IMR-90 (cell line): ENCODE data around the gene PRKAG2. TPM values are rescaled to one million over a fixed set of nuclear protein-coding genes. Genes with fewer than 3 reads are reported as not detected.

Experiments
- ATAC-seq: fragments of 200-7000 bp; cut with Tn5 transposase; 2 replicates; pipeline ENCODE4 v1.9.1; 2020; ENCODE audit warnings: low read depth, mild to moderate bottlenecking, moderate library complexity
- BruUV-seq: library from RNA; stranded (reverse); fragments of 400-500 nt; replicated peaks from 2 replicates; lab custom pipeline; 2021; lab: Mats Ljungman, UMichigan
- CTCF ChIA-PET: fragments of 300-600 bp; formaldehyde crosslinking; extraction: SDS; loops from one replicate; lab custom pipeline; 2021; ENCODE audit warnings: antibody characterized with exemption; lab: Yijun Ruan, JAX
- POLR2A ChIA-PET: fragments of 300-600 bp; sonication (Branson Sonifier 250); formaldehyde crosslinking; loops from one replicate; lab custom pipeline; 2022; ENCODE audit warnings: antibody characterized with exemption; ENCODE audit not compliant: unreplicated experiment; lab: Charles Lee
- DNase-seq: peaks from one replicate; pipeline ENCODE4 v3.0.0; 2013
- H2AFZ ChIP-seq: replicated peaks from 2 replicates; pipeline ENCODE3; 2013; ENCODE audit warnings: low read length, mild to moderate bottlenecking; ENCODE audit not compliant: poor library complexity
- H2AK5ac ChIP-seq: 2 replicates; pipeline ENCODE4 v1.6.1; 2013; ENCODE audit warnings: low read depth, low read length, inconsistent platforms
- H2AK9ac ChIP-seq: replicated peaks from 2 replicates; pipeline ENCODE3; 2013; ENCODE audit warnings: mild to moderate bottlenecking, low read depth, low read length, moderate library complexity; ENCODE audit not compliant: poor library complexity
- H2BK120ac ChIP-seq: 2 replicates; pipeline ENCODE4 v1.6.1; 2013; ENCODE audit warnings: low read depth, low read length, inconsistent platforms
- H2BK15ac ChIP-seq: 3 replicates; pipeline ENCODE4 v1.6.1; 2013; ENCODE audit warnings: low read depth, low read length, inconsistent platforms
- H2BK20ac ChIP-seq: 2 replicates; pipeline ENCODE4 v1.6.1; 2013; ENCODE audit warnings: low read depth, mild to moderate bottlenecking, inconsistent platforms, low read length, moderate library complexity
- H2BK5ac ChIP-seq: 2 replicates; pipeline ENCODE4 v1.6.1; 2013; ENCODE audit warnings: mild to moderate bottlenecking, low read depth, low read length, inconsistent platforms; ENCODE audit not compliant: poor library complexity, severe bottlenecking
- H3K14ac ChIP-seq: replicated peaks from 2 replicates; pipeline ENCODE4 v1.6.1; 2013; ENCODE audit warnings: low read depth, low read length, inconsistent platforms
- H3K18ac ChIP-seq: 2 replicates; pipeline ENCODE4 v1.6.1; 2013; ENCODE audit warnings: low read depth, low read length, control low read depth
- H3K23ac ChIP-seq: 2 replicates; pipeline ENCODE4 v1.6.1; 2013; ENCODE audit warnings: low read depth, low read length, inconsistent platforms
- H3K27ac ChIP-seq: 2 replicates; pipeline ENCODE4 v1.5.1; 2013; ENCODE audit warnings: mild to moderate bottlenecking, control low read depth, low read length; ENCODE audit not compliant: insufficient read depth
- H3K27me3 ChIP-seq: 2 replicates; pipeline ENCODE4 v1.6.1; 2013; ENCODE audit warnings: low read length; ENCODE audit not compliant: control insufficient read depth, insufficient read depth
- H3K36me3 ChIP-seq: 2 replicates; pipeline ENCODE4 v1.6.1; 2013; ENCODE audit warnings: low read length, mixed read lengths; ENCODE audit not compliant: control insufficient read depth, insufficient read depth
- H3K4ac ChIP-seq: 2 replicates; pipeline ENCODE4 v1.6.1; 2013; ENCODE audit warnings: low read depth, low read length, inconsistent platforms
- H3K4me1 ChIP-seq: 2 replicates; pipeline ENCODE4 v1.6.1; 2013; ENCODE audit warnings: low read length, mixed read lengths; ENCODE audit not compliant: control insufficient read depth, insufficient read depth
- H3K4me2 ChIP-seq: 2 replicates; pipeline ENCODE4 v1.6.1; 2013; ENCODE audit warnings: low read depth, mild to moderate bottlenecking, control low read depth, low read length, moderate library complexity
- H3K4me3 ChIP-seq: 2 replicates; pipeline ENCODE4 v1.5.1; 2013; ENCODE audit warnings: low read depth, mild to moderate bottlenecking, control low read depth, low read length, moderate library complexity; ENCODE audit not compliant: insufficient read depth
- H3K56ac ChIP-seq: 2 replicates; pipeline ENCODE4 v1.6.1; 2013; ENCODE audit warnings: low read length, inconsistent platforms; ENCODE audit not compliant: insufficient read depth; ENCODE audit errors: extremely low read depth
- H3K79me1 ChIP-seq, 2 experiments: 2 replicates each; pipeline ENCODE4 v1.6.1; 2013; ENCODE audit warnings: low read length in 2 of 2, inconsistent platforms in 1 of 2, low read depth in 1 of 2
- H3K9ac ChIP-seq: 2 replicates; pipeline ENCODE4 v1.6.1; 2013; ENCODE audit warnings: low read depth, low read length, control low read depth
- H3K9me1 ChIP-seq: 2 replicates; pipeline ENCODE4 v1.6.1; 2013; ENCODE audit warnings: low read length, inconsistent platforms; ENCODE audit not compliant: insufficient read depth
- H3K9me3 ChIP-seq: 2 replicates; pipeline ENCODE4 v1.6.1; 2013; ENCODE audit warnings: low read length; ENCODE audit not compliant: control insufficient read depth, insufficient read depth
- H4K20me1 ChIP-seq: 2 replicates; pipeline ENCODE4 v1.6.1; 2013; ENCODE audit warnings: low read length, inconsistent platforms; ENCODE audit not compliant: insufficient read depth
- H4K5ac ChIP-seq: 2 replicates; pipeline ENCODE4 v1.6.1; 2013; ENCODE audit warnings: mild to moderate bottlenecking, low read depth, low read length, control low read depth
- H4K8ac ChIP-seq, 2 experiments: 2 replicates each; pipeline ENCODE4 v1.6.1; 2013; ENCODE audit warnings: low read depth in 2 of 2, low read length in 2 of 2, control low read depth in 1 of 2, inconsistent platforms in 1 of 2
- H4K91ac ChIP-seq: 2 replicates; pipeline ENCODE4 v1.6.1; 2013; ENCODE audit warnings: low read depth, low read length, inconsistent platforms; ENCODE audit not compliant: insufficient read depth
- BHLHE40 ChIP-seq: fragments of 150-350 bp; IDR thresholded peaks from 2 replicates; pipeline ENCODE4 v1.6.1; 2016; ENCODE audit warnings: mild to moderate bottlenecking, low read depth, low read length
- CEBPB ChIP-seq: IDR thresholded peaks from 2 replicates; pipeline ENCODE4 v1.6.1; 2012; ENCODE audit warnings: low read depth, low read length, improper control_type of control experiment
- CHD1 ChIP-seq: IDR thresholded peaks from 2 replicates; pipeline ENCODE4 v1.6.1; 2012; ENCODE audit warnings: low read depth, low read length, improper control_type of control experiment
- CTCF ChIP-seq: conservative IDR thresholded peaks from 2 replicates; pipeline ENCODE4 v1.5.1; 2012; ENCODE audit warnings: mild to moderate bottlenecking, low read depth, low read length, improper control_type of control experiment
- ELK1 ChIP-seq: fragments of 150-350 bp; IDR thresholded peaks from 2 replicates; pipeline ENCODE4 v1.6.1; 2016; ENCODE audit warnings: low read depth, mild to moderate bottlenecking, low read length, moderate library complexity, borderline replicate concordance
- FOS ChIP-seq: fragments of 150-350 bp; IDR thresholded peaks from 2 replicates; pipeline ENCODE4 v1.6.1; 2016; ENCODE audit warnings: low read depth, low read length
- MAFK ChIP-seq: IDR thresholded peaks from 2 replicates; pipeline ENCODE4 v1.6.1; 2012; ENCODE audit warnings: low read depth, low read length, improper control_type of control experiment
- MAZ ChIP-seq: IDR thresholded peaks from 2 replicates; pipeline ENCODE4 v1.6.1; 2012; ENCODE audit warnings: low read depth, mild to moderate bottlenecking, low read length, improper control_type of control experiment, moderate library complexity, borderline replicate concordance
- MXI1 ChIP-seq: IDR thresholded peaks from 2 replicates; pipeline ENCODE4 v1.6.1; 2012; ENCODE audit warnings: low read depth, mild to moderate bottlenecking, low read length, moderate library complexity, borderline replicate concordance
- NFE2L2 ChIP-seq: fragments of 150-350 bp; IDR thresholded peaks from 2 replicates; pipeline ENCODE4 v1.6.1; 2016; ENCODE audit warnings: low read depth, mild to moderate bottlenecking, low read length
- POLR2A ChIP-seq: IDR thresholded peaks from 2 replicates; pipeline ENCODE4 v1.6.1; 2012; ENCODE audit warnings: mild to moderate bottlenecking, low read depth, low read length
- RAD21 ChIP-seq: IDR thresholded peaks from 2 replicates; pipeline ENCODE4 v1.6.1; 2012; ENCODE audit warnings: low read length, improper control_type of control experiment
- RCOR1 ChIP-seq: IDR thresholded peaks from 2 replicates; pipeline ENCODE4 v1.6.1; 2012; ENCODE audit warnings: mild to moderate bottlenecking, low read length, improper control_type of control experiment; ENCODE audit not compliant: insufficient replicate concordance
- RFX5 ChIP-seq: IDR thresholded peaks from 2 replicates; pipeline ENCODE4 v1.8.0; 2012; ENCODE audit warnings: low read depth, mild to moderate bottlenecking, low read length, moderate library complexity
- SMC3 ChIP-seq: fragments of 150-350 bp; IDR thresholded peaks from 2 replicates; pipeline ENCODE4 v1.6.1; 2016; ENCODE audit warnings: low read depth, mild to moderate bottlenecking, antibody characterized with exemption, low read length, moderate library complexity
- USF2 ChIP-seq: fragments of 150-350 bp; IDR thresholded peaks from 2 replicates; pipeline ENCODE4 v1.6.1; 2017; ENCODE audit warnings: mild to moderate bottlenecking, antibody characterized with exemption, low read length, low read depth
- WGBS, 2 experiments: methylation state at CpG; one replicate each; pipeline versions ENCODE4 v1.1.5 to v1.1.7; 2013; ENCODE audit warnings: missing lambda C conversion rate in 2 of 2; ENCODE audit not compliant: insufficient read length in 1 of 2; ENCODE audit errors: extremely low coverage in 2 of 2; 5-methylcytosine and 5-hydroxymethylcytosine counted together
- dilution Hi-C: fragments of 300-500 bp; cut with HindIII; formaldehyde crosslinking; loops from one replicate; pipeline ENCODE4 v1.14.3; 2018; ENCODE audit warnings: low sequenced_read_pairs; ENCODE audit not compliant: unreplicated experiment
- in situ Hi-C: fragments of 300-500 bp; cut with MboI; formaldehyde crosslinking; loops from 3 replicates; pipeline ENCODE4 v1.14.3; 2019; ENCODE audit warnings: low sequenced_read_pairs, inconsistent platforms, mixed read lengths
- intact Hi-C: fragments of 100-400 bp; cut with micrococcal nuclease; formaldehyde crosslinking; loops from 2 replicates; pipeline ENCODE4 v1.10.0; 2022
- polyA plus RNA-seq, 3 experiments: library from polyadenylated mRNA; depleted of rRNA; stranded (reverse); fragments of >200 nt; gene quantifications; 2 replicates each; pipeline ENCODE4 v1.2.3, GENCODE V29; 2012; ENCODE audit warnings: low replicate concordance in 1 of 3
- total RNA-seq: library from RNA; depleted of rRNA; stranded (reverse); fragments of >200 nt; gene quantifications from 2 replicates; pipeline ENCODE4 v1.2.3, GENCODE V29; 2012

The PRKAG2 gene
- total and polyA plus RNA-seq, 2 of the 4 experiments (the other 2 are of a cell fraction): 15.4 to 21.6 TPM

- H2AK5ac ChIP-seq: no peak overlapping the region
- no peak overlapping the region for H4K91ac ChIP-seq
- H3K18ac ChIP-seq: no peak overlapping the region
- no peak overlapping the region for H3K23ac ChIP-seq
- no peak for ATAC-seq
- no peaks in the 10 kb centered on the region for H3K9me3 ChIP-seq
- no TSS peak for BruUV-seq
- H3K4me1 ChIP-seq: no peaks in the 10 kb centered on the region
- H2AFZ ChIP-seq: no peak overlapping the region
- H3K4ac ChIP-seq: no peak overlapping the region
- no peaks in the 10 kb centered on the region for H3K36me3 ChIP-seq
- H3K14ac ChIP-seq: no peak overlapping the region
- H4K20me1 ChIP-seq: no peaks in the 10 kb centered on the region
- no peak for DNase-seq
- no peak overlapping the region for H2AK9ac ChIP-seq
- no peak overlapping the region for H4K5ac ChIP-seq
- H3K27ac ChIP-seq: no peak overlapping the region
- no peak overlapping the region for H3K56ac ChIP-seq
- no peak overlapping the region for H2BK120ac ChIP-seq
- H3K9me1 ChIP-seq: no peaks in the 10 kb centered on the region
- CTCF ChIA-PET: no interaction called here
- POLR2A ChIA-PET: no interaction called here
- H2BK5ac ChIP-seq: no peak overlapping the region
- TF ChIP-seq MAFK (no peak), POLR2A (no peak), NFE2L2 (no peak), RAD21 (no peak), SMC3 (no peak), RCOR1 (no peak), ELK1 (no peak), MAZ (no peak), BHLHE40 (no peak), CEBPB (no peak), FOS (no peak), CTCF (no peak), MXI1 (no peak), USF2 (no peak), CHD1 (no peak), RFX5 (no peak)
- no peak overlapping the region for H3K4me2 ChIP-seq
- no peak overlapping the region for H2BK15ac ChIP-seq
- intact Hi-C loops: no loop called here
- dilution Hi-C loops: no loop called here
- H3K27me3 ChIP-seq: peaks cover 29% of the 10 kb centered on the region
- no peak overlapping the region for H3K4me3 ChIP-seq
- in situ Hi-C loops: no loop called here
- H3K79me1 ChIP-seq: no peaks in the 10 kb centered on the region
- H4K8ac ChIP-seq: no peak overlapping the region
- H2BK20ac ChIP-seq: no peak overlapping the region
- WGBS, 2 experiments: 85% methylated on average over 2 of the region's 7 CpGs; no CpG with 5 or more reads in 1 of the 2 experiments
- H3K9ac ChIP-seq: no peak overlapping the region
These were observed 27.4 kb upstream of the PRKAG2 start for GRCh38 chr7:151904270-151904669.
